Measurements from ENCODE around the gene DCAF4. TPM values are rescaled to one million over a fixed set of nuclear protein-coding genes. Genes with fewer than 3 reads are reported as not detected.

The DCAF4 gene
- total and polyA plus RNA-seq, 2 donors from 2014 or later, result 11.0 to 23.1 TPM

GRCh38 chr14:72970824-72971434, 44.7 kb downstream of the DCAF4 start:
- H3K4me1 ChIP-seq (ENCODE audit: control insufficient read depth in 2 of 3, insufficient read depth in 2 of 3, low read depth in 1 of 3, low read length in 3 of 3), result no peaks in the 10 kb centered on the region
- H3K27ac ChIP-seq (ENCODE audit: low read depth in 2 of 2, low read length in 2 of 2), result no peak overlapping the region
- H3K36me3 ChIP-seq (ENCODE audit: control insufficient read depth in 2 of 3, insufficient read depth in 3 of 3, low read length in 3 of 3), result peaks cover 0 to 51% (median 37%) of the 10 kb centered on the region in 3 donors
- TF ChIP-seq, protein P1, sequence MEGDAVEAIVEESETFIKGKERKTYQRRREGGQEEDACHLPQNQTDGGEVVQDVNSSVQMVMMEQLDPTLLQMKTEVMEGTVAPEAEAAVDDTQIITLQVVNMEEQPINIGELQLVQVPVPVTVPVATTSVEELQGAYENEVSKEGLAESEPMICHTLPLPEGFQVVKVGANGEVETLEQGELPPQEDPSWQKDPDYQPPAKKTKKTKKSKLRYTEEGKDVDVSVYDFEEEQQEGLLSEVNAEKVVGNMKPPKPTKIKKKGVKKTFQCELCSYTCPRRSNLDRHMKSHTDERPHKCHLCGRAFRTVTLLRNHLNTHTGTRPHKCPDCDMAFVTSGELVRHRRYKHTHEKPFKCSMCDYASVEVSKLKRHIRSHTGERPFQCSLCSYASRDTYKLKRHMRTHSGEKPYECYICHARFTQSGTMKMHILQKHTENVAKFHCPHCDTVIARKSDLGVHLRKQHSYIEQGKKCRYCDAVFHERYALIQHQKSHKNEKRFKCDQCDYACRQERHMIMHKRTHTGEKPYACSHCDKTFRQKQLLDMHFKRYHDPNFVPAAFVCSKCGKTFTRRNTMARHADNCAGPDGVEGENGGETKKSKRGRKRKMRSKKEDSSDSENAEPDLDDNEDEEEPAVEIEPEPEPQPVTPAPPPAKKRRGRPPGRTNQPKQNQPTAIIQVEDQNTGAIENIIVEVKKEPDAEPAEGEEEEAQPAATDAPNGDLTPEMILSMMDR (IDR thresholded peaks at IDR 0.05; ENCODE audit: borderline replicate concordance, extremely low read depth, insufficient read depth), result no peak
- no peak for FAIRE-seq
- no peaks in the 10 kb centered on the region for H3K27me3 ChIP-seq (ENCODE audit: control insufficient read depth, insufficient read depth, low read length)
- DNase-seq, result no peak
- no peaks in the 10 kb centered on the region for H3K9me3 ChIP-seq (ENCODE audit: control insufficient read depth in 2 of 3, insufficient read depth in 1 of 3, low read length in 3 of 3)
- intact Hi-C loops (cut with DNase I), result no loop called here
- H3K4me3 ChIP-seq (ENCODE audit: low read length in 3 of 3), result no peak overlapping the region
- H3K9ac ChIP-seq (ENCODE audit: low read length in 3 of 3), result no peak overlapping the region

DNA sequence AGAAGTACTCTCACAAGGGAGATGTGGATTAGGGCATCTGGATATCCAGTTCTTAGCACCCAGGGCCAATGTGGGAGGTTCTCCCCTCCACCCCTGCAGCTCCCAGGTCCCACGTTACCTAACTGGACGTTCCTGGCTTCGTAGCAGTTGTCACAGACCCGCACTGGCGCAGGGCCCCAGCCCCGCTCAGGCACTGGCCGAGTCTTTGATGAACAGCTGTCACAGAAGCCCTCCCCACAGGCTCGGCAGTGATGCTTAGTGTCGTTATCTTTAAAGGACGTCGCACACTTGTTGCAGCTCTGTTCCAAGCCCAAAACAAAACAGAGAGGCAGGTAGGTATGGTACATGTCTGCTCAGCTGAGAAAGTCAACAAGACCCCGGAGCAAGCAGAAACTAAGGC, 48.4 kb downstream of the DCAF4 start:
- Histone ChIP-seq H3K4me1 (ENCODE audit: control insufficient read depth in 2 of 3, insufficient read depth in 2 of 3, low read depth in 1 of 3, low read length in 3 of 3) (no peaks in the 10 kb centered on the region), H3K4me3 (ENCODE audit: low read length in 3 of 3) (no peak overlapping the region), H3K9me3 (ENCODE audit: control insufficient read depth in 2 of 3, insufficient read depth in 1 of 3, low read length in 3 of 3) (no peaks in the 10 kb centered on the region), H3K9ac (ENCODE audit: low read length in 3 of 3) (no peak overlapping the region), H3K27ac (ENCODE audit: low read depth in 2 of 2, low read length in 2 of 2) (no peak overlapping the region), H3K36me3 (ENCODE audit: control insufficient read depth in 2 of 3, insufficient read depth in 3 of 3, low read length in 3 of 3) (peaks cover 0 to 45% (median 45%) of the 10 kb centered on the region in 3 donors), H3K27me3 (ENCODE audit: control insufficient read depth, insufficient read depth, low read length) (no peaks in the 10 kb centered on the region)
- DNase-seq (no peak), FAIRE-seq (no peak)
- TF ChIP-seq, protein P1 (IDR thresholded peaks at IDR 0.05; ENCODE audit: borderline replicate concordance, extremely low read depth, insufficient read depth), result no peak
- intact Hi-C loops (cut with DNase I), result no loop called here

GRCh38 chr14:72975770-72976169, 49.5 kb downstream of the DCAF4 start:
- Histone ChIP-seq H3K27me3 (ENCODE audit: control insufficient read depth, insufficient read depth, low read length) (no peaks in the 10 kb centered on the region), H3K36me3 (ENCODE audit: control insufficient read depth in 2 of 3, insufficient read depth in 3 of 3, low read length in 3 of 3) (peaks cover 0 to 47% (median 35%) of the 10 kb centered on the region in 3 donors), H3K27ac (ENCODE audit: low read depth in 2 of 2, low read length in 2 of 2) (no peak overlapping the region), H3K9ac (ENCODE audit: low read length in 3 of 3) (no peak overlapping the region), H3K4me3 (ENCODE audit: low read length in 3 of 3) (no peak overlapping the region), H3K4me1 (ENCODE audit: control insufficient read depth in 2 of 3, insufficient read depth in 2 of 3, low read depth in 1 of 3, low read length in 3 of 3) (no peaks in the 10 kb centered on the region), H3K9me3 (ENCODE audit: control insufficient read depth in 2 of 3, insufficient read depth in 1 of 3, low read length in 3 of 3) (no peaks in the 10 kb centered on the region)
- FAIRE-seq (no peak), DNase-seq (no peak)
- intact Hi-C loops (cut with DNase I), result no loop called here
- TF ChIP-seq, protein P1 (IDR thresholded peaks at IDR 0.05; ENCODE audit: borderline replicate concordance, extremely low read depth, insufficient read depth), result no peak

GRCh38 chr14:72978856-72979255, 52.6 kb downstream of the DCAF4 start:
- FAIRE-seq (no peak), DNase-seq (no peak)
- Histone ChIP-seq H3K4me3 (ENCODE audit: low read length in 3 of 3) (no peak overlapping the region), H3K27me3 (ENCODE audit: control insufficient read depth, insufficient read depth, low read length) (no peaks in the 10 kb centered on the region), H3K9me3 (ENCODE audit: control insufficient read depth in 2 of 3, insufficient read depth in 1 of 3, low read length in 3 of 3) (no peaks in the 10 kb centered on the region), H3K27ac (ENCODE audit: low read depth in 2 of 2, low read length in 2 of 2) (no peak overlapping the region), H3K9ac (ENCODE audit: low read length in 3 of 3) (no peak overlapping the region), H3K36me3 (ENCODE audit: control insufficient read depth in 2 of 3, insufficient read depth in 3 of 3, low read length in 3 of 3) (peaks cover 2 to 47% (median 31%) of the 10 kb centered on the region in 3 donors), H3K4me1 (ENCODE audit: control insufficient read depth in 2 of 3, insufficient read depth in 2 of 3, low read depth in 1 of 3, low read length in 3 of 3) (no peaks in the 10 kb centered on the region)
- TF ChIP-seq, protein P1 (IDR thresholded peaks at IDR 0.05; ENCODE audit: borderline replicate concordance, extremely low read depth, insufficient read depth), result no peak
- intact Hi-C loops (cut with DNase I), result no loop called here
